Left colon (tissue), 2 donors: ENCODE results near the gene DDX31. TPM values are rescaled to one million over a fixed set of nuclear protein-coding genes. Genes with fewer than 3 reads are reported as not detected.

Source experiments
- ATAC-seq: fragments of 200-7000 bp; cut with Tn5 transposase; one replicate; pipeline ENCODE4 v1.9.1; 2020; ENCODE audit warnings: mild to moderate bottlenecking, moderate library complexity
- DNase-seq, 2 donors: peaks; one replicate each; pipeline ENCODE4 v3.0.0-alpha.2; 2020
- intact Hi-C, 2 donors: fragments of 100-400 bp; cut with DNase I in 1 of 2; cut with micrococcal nuclease in 1 of 2; formaldehyde crosslinking; loops; one replicate each; pipeline versions ENCODE4 v1.11.2 to v1.14.0; 2022; cut with DNase I, micrococcal nuclease
- total RNA-seq, 2 donors: library from RNA; stranded (reverse); fragmentation: NEBNext Ultra II Directional; extraction: Animal tissue kit (Norgen Biotek cat#: 25700); gene quantifications; one replicate each; pipeline ENCODE4 v1.2.1, GENCODE V29; 2021
- donor health status: DM: no; HTN: no; CAD: no.
- donor health status: DM: yes; HTN: yes; CAD: no.

The DDX31 gene
- total RNA-seq, 2 donors from 2014 or later: 7.3 to 11.9 TPM

DNA sequence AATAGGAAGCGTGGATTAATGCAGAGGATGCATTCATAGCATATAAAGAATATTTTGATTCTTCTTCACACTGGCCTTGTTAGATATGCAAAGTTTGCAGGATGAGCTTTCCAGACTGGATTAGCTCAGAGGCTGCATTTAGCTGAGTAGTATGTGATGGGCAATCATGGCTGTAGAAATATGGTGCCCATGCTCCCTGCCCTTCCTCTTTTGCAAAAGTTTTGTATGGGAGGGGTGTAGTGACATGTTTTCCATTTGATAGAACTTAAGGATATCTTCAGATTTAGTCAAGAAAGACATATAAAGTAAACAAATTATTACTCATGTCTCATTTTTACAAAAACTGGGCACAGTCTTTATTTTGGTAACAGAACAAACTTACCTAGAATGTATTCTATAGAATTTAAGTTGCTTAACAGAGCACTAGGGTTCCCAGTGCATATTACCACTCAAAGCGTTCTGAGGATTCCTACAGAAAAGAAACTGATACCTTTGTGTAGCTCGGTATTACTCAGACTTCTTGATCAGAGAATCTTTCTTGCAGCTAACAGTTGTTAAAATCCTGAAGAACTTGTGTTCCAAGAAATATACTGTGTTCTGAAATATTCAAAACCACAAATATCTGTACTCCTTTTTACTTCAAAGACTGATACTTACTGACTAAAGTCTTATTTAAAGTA lies 10.3 kb upstream of the DDX31 start:
- ATAC-seq (no peak), DNase-seq (no peak)
- intact Hi-C loops: loop anchor here in 1 of 2 donors (10.0 kb wide), 1 partner anchor 235 kb away; no protein-coding TSS in a partner anchor

DNA sequence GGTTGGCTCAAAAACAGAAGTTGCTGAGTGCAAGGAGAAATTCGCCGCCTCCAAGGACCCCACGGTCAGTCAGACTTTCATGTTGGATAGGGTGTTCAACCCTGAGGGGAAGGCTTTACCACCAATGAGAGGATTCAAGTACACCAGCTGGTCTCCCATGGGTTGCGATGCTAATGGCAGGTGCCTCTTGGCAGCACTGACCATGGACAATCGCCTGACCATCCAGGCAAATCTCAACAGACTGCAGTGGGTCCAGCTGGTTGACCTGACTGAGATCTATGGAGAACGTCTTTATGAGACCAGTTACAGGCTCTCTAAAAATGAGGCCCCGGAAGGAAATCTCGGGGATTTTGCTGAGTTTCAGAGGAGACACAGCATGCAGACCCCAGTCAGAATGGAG lies 8.2 kb upstream of the DDX31 start:
- ATAC-seq: no peak
- intact Hi-C loops: no loop called here
- no peak for DNase-seq

DNA sequence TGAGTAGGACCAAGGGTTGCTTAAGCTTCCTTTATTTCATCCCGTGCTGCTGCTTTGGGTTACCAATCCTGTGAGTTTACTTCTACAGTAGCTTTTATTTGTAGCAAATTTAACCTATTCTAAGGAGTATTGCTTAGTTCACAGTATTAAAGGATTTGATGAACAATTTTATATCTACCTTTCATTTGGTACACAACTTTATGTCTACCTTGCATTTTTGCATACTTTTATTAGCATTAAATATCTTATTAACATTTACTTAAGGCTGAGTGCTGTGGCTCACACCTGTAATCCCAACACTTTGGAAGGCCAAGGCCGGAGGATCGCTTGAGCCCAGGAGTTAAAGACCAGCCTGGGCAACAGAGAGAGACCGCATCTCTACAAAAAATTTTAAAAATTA lies 4.7 kb upstream of the DDX31 start:
- ATAC-seq: no peak
- DNase-seq: no peak
- intact Hi-C loops: no loop called here

- ATAC-seq (no peak), DNase-seq (no peak)
- intact Hi-C loops: no loop called here
Measured at GRCh38 chr9:132673355-132673754, 3.6 kb upstream of the DDX31 start.

GRCh38 chr9:132672413-132672690 lies 2.6 kb upstream of the DDX31 start:
- intact Hi-C loops: no loop called here
- no peak for DNase-seq
- ATAC-seq: no peak

- no peak for ATAC-seq
- no peak for DNase-seq
- intact Hi-C loops: no loop called here
Measured at GRCh38 chr9:132671620-132672412, 2.0 kb upstream of the DDX31 start.

GRCh38 chr9:132670457-132671391 lies 941 bp upstream of the DDX31 start, which contains the start of gene GTF3C4:
TSS of gene GTF3C4 (plus strand) at chr9:132670464. CDS start at chr9:132670599, 135 bp downstream.
- ATAC-seq (peak; percentile 52), DNase-seq (peak; percentile 24 to 35)
- intact Hi-C loops: no loop called here

DNA sequence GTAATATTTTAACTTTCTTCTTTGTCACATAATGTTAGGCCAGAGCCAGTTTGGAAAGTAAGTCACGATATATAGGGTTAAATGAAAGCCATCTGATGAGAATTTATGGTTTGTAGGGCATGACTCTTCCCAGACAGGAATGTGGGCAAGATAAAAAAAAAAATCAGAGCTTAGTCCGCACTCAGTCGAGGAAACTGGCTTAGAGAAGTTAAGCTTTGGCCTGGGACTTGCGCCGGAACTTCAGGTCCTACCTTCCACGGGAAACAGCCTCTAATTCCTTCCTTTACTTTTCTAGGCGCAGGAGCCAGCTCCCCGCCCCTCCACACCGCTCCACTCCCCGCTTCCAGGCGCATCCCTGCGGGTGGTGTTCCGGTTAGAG lies 475 bp downstream of the DDX31 start:
- DNase-seq (peak in 1 of 2 donors; percentile 65), ATAC-seq (peak; percentile 65)
- intact Hi-C loops: no loop called here

DNA sequence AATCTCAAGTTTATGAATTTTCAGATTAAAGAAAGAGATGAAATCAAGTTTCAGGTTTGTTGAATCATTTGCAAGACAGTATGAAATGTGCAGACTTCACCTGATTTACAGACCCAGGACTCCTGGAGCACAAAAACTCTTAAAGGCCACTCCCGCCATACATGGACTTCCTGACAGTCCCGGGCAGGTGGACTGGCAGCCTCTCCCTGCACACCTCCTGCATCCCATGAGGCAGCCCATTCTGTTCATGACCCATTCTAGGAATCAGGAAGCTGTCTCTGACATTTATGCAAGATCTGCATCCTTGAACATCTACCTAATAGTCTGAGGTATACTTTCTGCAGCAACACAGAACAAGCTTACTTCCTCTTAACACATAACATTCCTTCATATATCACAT lies 5.9 kb downstream of the DDX31 start:
- ATAC-seq (no peak), DNase-seq (no peak)
- intact Hi-C loops: no loop called here

- intact Hi-C loops: no loop called here
- ATAC-seq: no peak
Measured at GRCh38 chr9:132663117-132663516, 6.7 kb downstream of the DDX31 start.

DNA sequence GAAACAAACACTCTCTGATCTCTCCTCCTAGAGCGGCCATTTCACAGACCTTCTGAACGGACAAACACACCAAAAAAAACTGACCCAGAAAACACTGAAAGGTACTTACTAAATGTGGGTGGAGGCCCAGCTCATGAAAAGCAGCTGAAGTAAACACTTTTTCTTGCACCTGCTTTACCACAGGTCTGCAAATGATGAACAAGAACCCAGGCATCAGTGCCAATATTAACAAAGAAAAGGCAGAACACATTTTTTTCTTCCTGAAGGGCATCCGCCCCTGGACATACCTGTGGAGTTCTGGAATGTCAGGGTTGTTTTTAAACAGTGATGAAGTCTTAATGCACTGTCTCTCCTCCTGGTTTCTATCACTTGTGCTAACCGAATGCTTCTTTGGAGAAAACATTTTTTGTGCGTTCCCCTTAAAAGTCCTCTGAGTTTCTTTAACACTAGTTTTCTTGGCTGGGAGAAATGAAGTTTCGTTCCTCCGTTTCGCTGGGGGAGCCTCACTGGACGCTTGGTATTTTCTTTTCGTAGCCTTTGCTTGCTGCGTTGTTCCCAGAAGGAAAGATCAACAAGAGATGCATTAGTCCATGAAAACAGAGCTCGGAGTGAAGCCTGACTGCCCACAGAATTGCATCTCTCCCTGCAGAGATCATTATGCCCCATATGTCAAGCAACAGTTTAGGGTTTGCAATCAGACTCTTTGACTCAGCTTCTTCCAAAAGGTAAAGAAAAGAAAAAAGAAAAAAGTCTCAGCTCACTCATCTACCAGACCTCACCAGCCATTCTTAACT lies 7.4 kb downstream of the DDX31 start:
- intact Hi-C loops: no loop called here
- no peak for ATAC-seq
- DNase-seq: no peak

More at GRCh38 chr9:132663117-132663516, 6.7 kb downstream of the DDX31 start:
- no peak for DNase-seq

DNA sequence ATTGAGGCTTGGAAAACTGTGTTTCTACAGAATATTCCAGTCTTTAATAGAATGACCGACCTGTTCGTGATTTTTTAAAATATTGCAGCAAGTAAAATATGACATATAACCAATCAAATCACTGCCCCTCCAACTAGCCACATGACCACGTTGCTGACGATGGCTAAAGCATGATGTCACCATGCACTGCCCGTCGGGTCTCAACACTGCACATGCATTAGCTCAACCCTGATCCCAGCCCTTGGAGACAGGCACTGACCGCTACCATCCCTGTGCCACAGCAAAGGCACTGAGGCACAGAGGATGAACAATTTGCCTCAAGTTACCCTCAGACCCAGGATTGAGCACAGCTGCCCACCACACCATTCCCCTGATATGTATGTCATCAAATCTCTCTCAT lies 13.5 kb downstream of the DDX31 start:
- intact Hi-C loops: no loop called here
- DNase-seq (no peak), ATAC-seq (no peak)

GRCh38 chr9:132651259-132651658 lies 18.5 kb downstream of the DDX31 start:
- DNase-seq (peak in 1 of 2 donors; percentile 60), ATAC-seq (peak; percentile 41)
- intact Hi-C loops: no loop called here

DNA sequence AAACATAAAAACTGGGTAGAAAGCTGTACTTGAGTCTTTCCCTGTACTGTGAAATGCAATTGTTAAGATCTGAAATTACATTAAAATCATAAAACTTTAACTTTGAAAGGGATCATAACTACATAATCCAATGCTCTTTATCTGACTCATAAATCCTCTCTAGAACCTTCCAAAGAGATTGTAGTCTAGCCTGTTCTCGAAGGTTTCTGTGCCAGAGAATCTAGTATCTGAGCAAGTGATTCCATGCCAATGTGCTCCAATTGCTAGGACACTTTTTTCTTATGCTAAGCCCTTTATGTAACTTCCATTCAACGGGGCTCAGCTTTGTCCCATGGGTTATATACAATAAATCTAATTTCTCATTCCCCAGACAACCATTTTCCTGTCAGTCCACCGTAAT lies 21.1 kb downstream of the DDX31 start:
- no peak for DNase-seq
- intact Hi-C loops: no loop called here
- peak; percentile 82 for ATAC-seq

DNA sequence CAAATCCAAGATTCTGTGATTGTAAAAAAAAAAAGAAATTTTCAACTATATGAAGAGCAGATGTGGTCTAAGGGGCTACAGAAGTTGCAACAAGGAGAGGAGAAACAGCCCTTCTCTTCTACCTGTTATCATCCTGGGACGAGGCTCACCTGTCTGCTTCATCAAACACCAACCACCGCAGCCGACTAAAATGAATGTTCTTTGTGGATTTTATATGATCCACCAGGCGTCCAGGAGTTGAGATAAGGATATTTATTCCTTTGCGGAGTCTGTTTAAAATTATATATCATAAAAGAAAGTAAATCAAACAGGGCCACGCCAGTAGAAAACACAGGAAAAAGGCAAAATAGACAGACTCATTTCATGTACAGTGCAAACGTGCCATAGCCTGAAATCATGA lies 21.5 kb downstream of the DDX31 start:
- DNase-seq: peak; percentile 34 to 38
- ATAC-seq: peak; percentile 77
- intact Hi-C loops: no loop called here

GRCh38 chr9:132647806-132648205 lies 22.0 kb downstream of the DDX31 start:
- intact Hi-C loops: no loop called here
- ATAC-seq (no peak), DNase-seq (no peak)

- intact Hi-C loops: no loop called here
- DNase-seq (no peak), ATAC-seq (no peak)
Measured at GRCh38 chr9:132647355-132647754, 22.4 kb downstream of the DDX31 start.

DNA sequence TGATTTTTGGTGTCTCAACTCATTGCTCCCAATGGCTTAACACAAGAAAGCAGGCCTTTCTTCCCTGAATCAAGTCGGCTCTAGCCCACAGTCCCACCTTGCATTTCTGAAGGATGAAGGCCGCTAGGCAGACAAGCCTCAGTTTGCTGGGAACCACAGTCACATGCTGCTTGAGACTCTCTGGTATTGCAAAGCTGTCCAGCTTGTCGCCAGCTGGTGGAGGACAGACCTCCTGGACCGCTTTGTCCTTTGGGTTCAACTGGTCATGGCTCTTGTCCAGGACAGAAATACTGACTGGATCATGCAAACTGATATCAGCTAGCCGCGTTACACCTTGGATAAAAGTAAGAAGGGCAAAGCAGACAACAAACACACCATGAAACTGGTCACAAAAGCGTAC lies 23.1 kb downstream of the DDX31 start:
- ATAC-seq (no peak), DNase-seq (no peak)
- intact Hi-C loops: no loop called here

- intact Hi-C loops: no loop called here
- DNase-seq (no peak), ATAC-seq (no peak)
Measured at GRCh38 chr9:132645711-132646110, 24.1 kb downstream of the DDX31 start.
